Esophagus muscularis mucosa (tissue), 4 donors: Measurements from ENCODE around the gene JAKMIP1. TPM values are rescaled to one million over a fixed set of nuclear protein-coding genes. Genes with fewer than 3 reads are reported as not detected.

Experiments used
- DNase-seq: peaks from one replicate; pipeline ENCODE4 v3.0.0-alpha.2; 2017; ENCODE audit errors: extremely low spot score
- H3K27ac ChIP-seq, 4 donors: fragments of 200-600 bp; sonication (generic); replicated peaks in 1 of 4; 1 replicate in 3 of 4; 2 replicates in 1 of 4; pipeline ENCODE4 v1.5.1; 2016 to 2019; ENCODE audit warnings: mild to moderate bottlenecking in 1 of 4
- H3K27me3 ChIP-seq, 4 donors: fragments of 200-600 bp; sonication (generic); one replicate each; pipeline versions ENCODE4 v1.5.1 to v1.6.0; 2016 to 2019
- H3K36me3 ChIP-seq, 4 donors: fragments of 200-600 bp; sonication (generic); one replicate each; pipeline ENCODE4 v1.5.1; 2016 to 2019
- H3K4me1 ChIP-seq, 4 donors: fragments of 200-600 bp; sonication (generic); one replicate each; pipeline ENCODE4 v1.5.1; 2016 to 2019
- H3K4me3 ChIP-seq, 4 donors: fragments of 200-600 bp; sonication (generic); 1 replicate in 2 of 4; 2 replicates in 2 of 4; pipeline ENCODE4 v1.5.1; 2016 to 2019; ENCODE audit warnings: mild to moderate bottlenecking in 4 of 4, moderate library complexity in 1 of 4
- H3K9me3 ChIP-seq, 4 donors: fragments of 200-600 bp; sonication (generic); 1 replicate in 3 of 4; 2 replicates in 1 of 4; pipeline ENCODE4 v1.5.1; 2016 to 2019
- CTCF ChIP-seq, 3 experiments: fragments of 200-600 bp in 2 of 3; fragments of 450-650 bp in 1 of 3; sonication (generic) in 2 of 3; IDR thresholded peaks; one replicate each; pipeline ENCODE4 v1.5.1; 2017 to 2019; ENCODE audit warnings: antibody characterized with exemption in 3 of 3, mild to moderate bottlenecking in 2 of 3, moderate library complexity in 1 of 3
- EP300 ChIP-seq: sonication (generic); formaldehyde crosslinking; IDR thresholded peaks from one replicate; pipeline ENCODE4 v1.6.1; 2017; ENCODE audit warnings: antibody characterized with exemption
- POLR2A ChIP-seq: fragments of 450-650 bp; IDR thresholded peaks from one replicate; pipeline ENCODE4 v1.6.1; 2017; ENCODE audit warnings: antibody characterized with exemption, moderate library complexity, mild to moderate bottlenecking, low read depth
- POLR2AphosphoS5 ChIP-seq, 2 donors: sonication (generic); formaldehyde crosslinking; IDR thresholded peaks; one replicate each; pipeline ENCODE4 v1.6.1; 2017; ENCODE audit warnings: antibody characterized with exemption in 2 of 2
- WGBS: methylation state at CpG from one replicate; pipeline ENCODE4 v1.1.5; 2018; 5-methylcytosine and 5-hydroxymethylcytosine counted together
- intact Hi-C: fragments of 100-400 bp; cut with DNase I; formaldehyde crosslinking; loops from one replicate; pipeline ENCODE4 v1.15.1; 2023
- total RNA-seq, 4 donors: library from RNA; depleted of rRNA; stranded (reverse); fragments of >200 nt; gene quantifications; one replicate each; pipeline versions ENCODE4 v1.1.0 to v1.2.1, GENCODE V29; 2016

Gene JAKMIP1
- total RNA-seq, 4 donors from 2014 or later, result 0.57 to 2.8 (median 0.91) TPM

GRCh38 chr4:6065934-6066590 is 134.3 kb downstream of the JAKMIP1 start:
- no peak for DNase-seq
- 79% methylated on average over 10 of the region's 10 CpGs for WGBS
- Histone ChIP-seq H3K4me3 (no peak overlapping the region), H3K36me3 (no peaks in the 10 kb centered on the region), H3K27ac (no peak overlapping the region), H3K27me3 (peaks cover 0 to 19% (median 0%) of the 10 kb centered on the region in 4 donors), H3K4me1 (no peaks in the 10 kb centered on the region), H3K9me3 (peaks cover 0 to 1% (median 0%) of the 10 kb centered on the region in 4 donors)
- TF ChIP-seq CTCF (IDR thresholded peaks at IDR 0.05), result no peak
- TF ChIP-seq POLR2AphosphoS5 (IDR thresholded peaks at IDR 0.05), result no peak
- no peak for TF ChIP-seq EP300
- TF ChIP-seq POLR2A, result no peak
- intact Hi-C loops, result no loop called here

- WGBS, result no CpG with 5 or more reads among the region's 5 CpGs
- intact Hi-C loops, result no loop called here
- peaks cover 0 to 13% (median 0%) of the 10 kb centered on the region in 4 donors for H3K27me3 ChIP-seq
These were observed 135.2 kb downstream of the JAKMIP1 start for GRCh38 chr4:6065166-6065565.

GRCh38 chr4:6064383-6064782 is 136.0 kb downstream of the JAKMIP1 start:
- peaks cover 0 to 8% (median 0%) of the 10 kb centered on the region in 4 donors for H3K27me3 ChIP-seq
- no peaks in the 10 kb centered on the region for H3K36me3 ChIP-seq
- no peak for DNase-seq
- no peak overlapping the region for H3K27ac ChIP-seq
- H3K4me3 ChIP-seq, result no peak overlapping the region
- intact Hi-C loops, result no loop called here
- WGBS, result 84% methylated on average over 7 of the region's 7 CpGs
- H3K9me3 ChIP-seq, result peaks cover 0 to 17% (median 15%) of the 10 kb centered on the region in 4 donors
- no peaks in the 10 kb centered on the region for H3K4me1 ChIP-seq
- TF ChIP-seq CTCF (IDR thresholded peaks at IDR 0.05) (no peak), POLR2A (no peak), EP300 (no peak), POLR2AphosphoS5 (IDR thresholded peaks at IDR 0.05) (no peak)

More at GRCh38 chr4:6065166-6065565, 135.2 kb downstream of the JAKMIP1 start:
- no peaks in the 10 kb centered on the region for H3K36me3 ChIP-seq
- DNase-seq, result no peak
- no peak overlapping the region for H3K27ac ChIP-seq
- TF ChIP-seq POLR2AphosphoS5 (IDR thresholded peaks at IDR 0.05), result no peak
- no peak for TF ChIP-seq EP300
- TF ChIP-seq CTCF (IDR thresholded peaks at IDR 0.05), result no peak
- no peak for TF ChIP-seq POLR2A
- H3K4me1 ChIP-seq, result no peaks in the 10 kb centered on the region
- peaks cover 0 to 10% (median 7%) of the 10 kb centered on the region in 4 donors for H3K9me3 ChIP-seq
- H3K4me3 ChIP-seq, result no peak overlapping the region

- no peak overlapping the region for H3K27ac ChIP-seq
- H3K4me1 ChIP-seq, result no peaks in the 10 kb centered on the region
- TF ChIP-seq CTCF (IDR thresholded peaks at IDR 0.05) (no peak), POLR2AphosphoS5 (IDR thresholded peaks at IDR 0.05) (no peak), POLR2A (no peak), EP300 (no peak)
- peaks cover 0 to 24% (median 22%) of the 10 kb centered on the region in 4 donors for H3K9me3 ChIP-seq
- H3K27me3 ChIP-seq, result peaks cover 0 to 8% (median 0%) of the 10 kb centered on the region in 4 donors
- H3K4me3 ChIP-seq, result no peak overlapping the region
- 89% methylated on average over 10 of the region's 10 CpGs for WGBS
- intact Hi-C loops, result no loop called here
- DNase-seq, result no peak
- no peaks in the 10 kb centered on the region for H3K36me3 ChIP-seq
These were observed 136.7 kb downstream of the JAKMIP1 start for GRCh38 chr4:6063684-6064083.
